ENCODE data around the gene GRID2. TPM values are rescaled to one million over a fixed set of nuclear protein-coding genes. Genes with fewer than 3 reads are reported as not detected.

GRID2 gene
- total and polyA plus RNA-seq, 7 experiments from 2014 or later: not detected

GRCh38 chr4:92872604-92873003 is 568.8 kb downstream of the GRID2 start:
- H3K9me3 ChIP-seq (ENCODE audit: control insufficient read depth in 2 of 3, low read length in 3 of 3): no peaks in the 10 kb centered on the region
- no peaks in the 10 kb centered on the region for H3K27me3 Mint-ChIP-seq
- H3K4me3 ChIP-seq (ENCODE audit: low read length): no peak overlapping the region
- H3K36me3 ChIP-seq (ENCODE audit: control insufficient read depth in 2 of 3, insufficient read depth in 3 of 3, low read length in 3 of 3): no peaks in the 10 kb centered on the region
- H3K9me3 Mint-ChIP-seq: peaks cover 0 to 21% (median 1%) of the 10 kb centered on the region in 11 donors
- ChIA-PET CTCF (no interaction called here), POLR2A (no interaction called here)
- ATAC-seq (no peak), DNase-seq (no peak)
- H3K4me1 ChIP-seq (ENCODE audit: control insufficient read depth in 2 of 2, insufficient read depth in 2 of 2, low read length in 2 of 2): no peaks in the 10 kb centered on the region
- H3K27ac ChIP-seq (ENCODE audit: low read depth, low read length): no peak overlapping the region
- no peak overlapping the region for H3K27ac Mint-ChIP-seq
- H3K36me3 Mint-ChIP-seq: no peaks in the 10 kb centered on the region
- H3K4me3 Mint-ChIP-seq: no peak overlapping the region
- H3K27me3 ChIP-seq (ENCODE audit: control insufficient read depth in 2 of 2, insufficient read depth in 2 of 2, low read length in 2 of 2): no peaks in the 10 kb centered on the region
- intact Hi-C loops (cut with micrococcal nuclease): no loop called here
- peaks cover 0 to 1% (median 0%) of the 10 kb centered on the region in 7 donors for H3K4me1 Mint-ChIP-seq

DNA sequence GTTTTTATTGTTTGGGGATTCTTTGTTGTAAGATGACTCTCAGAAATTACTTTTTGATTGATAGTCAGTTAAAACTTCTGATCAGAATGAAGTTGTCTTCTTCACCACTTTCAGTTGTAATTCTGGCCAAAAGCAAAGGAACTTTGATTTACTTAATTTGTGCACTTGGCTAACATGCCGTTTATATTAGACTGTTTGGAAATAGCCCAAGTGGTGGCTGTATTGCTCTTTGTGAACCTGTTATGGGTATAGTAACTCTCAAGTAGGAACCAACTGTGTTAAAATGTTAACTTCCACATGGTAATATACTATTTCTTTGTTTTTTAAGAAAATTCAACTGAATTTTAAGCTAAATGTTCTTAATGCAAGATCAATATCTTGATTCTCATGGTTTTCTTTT is 581.9 kb downstream of the GRID2 start:
- Mint-ChIP-seq H3K4me1 (no peaks in the 10 kb centered on the region), H3K36me3 (no peaks in the 10 kb centered on the region), H3K4me3 (no peak overlapping the region), H3K27ac (no peak overlapping the region), H3K27me3 (no peaks in the 10 kb centered on the region), H3K9me3 (peaks cover 0 to 11% (median 0%) of the 10 kb centered on the region in 11 donors)
- no peaks in the 10 kb centered on the region for H3K4me1 ChIP-seq (ENCODE audit: control insufficient read depth in 2 of 2, insufficient read depth in 2 of 2, low read length in 2 of 2)
- intact Hi-C loops (cut with micrococcal nuclease): no loop called here
- DNase-seq (no peak), ATAC-seq (no peak)
- no peaks in the 10 kb centered on the region for H3K36me3 ChIP-seq (ENCODE audit: control insufficient read depth in 2 of 3, insufficient read depth in 3 of 3, low read length in 3 of 3)
- no peak overlapping the region for H3K27ac ChIP-seq (ENCODE audit: low read depth, low read length)
- ChIA-PET POLR2A (no interaction called here), CTCF (no interaction called here)
- H3K4me3 ChIP-seq (ENCODE audit: low read length): no peak overlapping the region
- H3K27me3 ChIP-seq (ENCODE audit: control insufficient read depth in 2 of 2, insufficient read depth in 2 of 2, low read length in 2 of 2): no peaks in the 10 kb centered on the region
- H3K9me3 ChIP-seq (ENCODE audit: control insufficient read depth in 2 of 3, low read length in 3 of 3): no peaks in the 10 kb centered on the region

GRCh38 chr4:92952426-92952825 is 648.7 kb downstream of the GRID2 start:
- ATAC-seq (no peak), DNase-seq (no peak)
- POLR2A ChIA-PET: no interaction called here
- Mint-ChIP-seq H3K36me3 (no peaks in the 10 kb centered on the region), H3K4me1 (peaks cover 0 to 2% (median 0%) of the 10 kb centered on the region in 7 donors), H3K27me3 (no peaks in the 10 kb centered on the region), H3K9me3 (peaks cover 0 to 13% (median 5%) of the 10 kb centered on the region in 11 donors), H3K4me3 (no peak overlapping the region), H3K27ac (no peak overlapping the region)
- CTCF ChIA-PET: no interaction called here
- no peak overlapping the region for H3K4me3 ChIP-seq (ENCODE audit: low read length)
- H3K36me3 ChIP-seq (ENCODE audit: control insufficient read depth in 2 of 3, insufficient read depth in 3 of 3, low read length in 3 of 3): no peaks in the 10 kb centered on the region
- H3K27me3 ChIP-seq (ENCODE audit: control insufficient read depth in 2 of 2, insufficient read depth in 2 of 2, low read length in 2 of 2): no peaks in the 10 kb centered on the region
- intact Hi-C loops (cut with micrococcal nuclease): no loop called here
- no peak overlapping the region for H3K27ac ChIP-seq (ENCODE audit: low read depth, low read length)
- H3K9me3 ChIP-seq (ENCODE audit: control insufficient read depth in 2 of 3, low read length in 3 of 3): no peaks in the 10 kb centered on the region
- no peaks in the 10 kb centered on the region for H3K4me1 ChIP-seq (ENCODE audit: control insufficient read depth in 2 of 2, insufficient read depth in 2 of 2, low read length in 2 of 2)

DNA sequence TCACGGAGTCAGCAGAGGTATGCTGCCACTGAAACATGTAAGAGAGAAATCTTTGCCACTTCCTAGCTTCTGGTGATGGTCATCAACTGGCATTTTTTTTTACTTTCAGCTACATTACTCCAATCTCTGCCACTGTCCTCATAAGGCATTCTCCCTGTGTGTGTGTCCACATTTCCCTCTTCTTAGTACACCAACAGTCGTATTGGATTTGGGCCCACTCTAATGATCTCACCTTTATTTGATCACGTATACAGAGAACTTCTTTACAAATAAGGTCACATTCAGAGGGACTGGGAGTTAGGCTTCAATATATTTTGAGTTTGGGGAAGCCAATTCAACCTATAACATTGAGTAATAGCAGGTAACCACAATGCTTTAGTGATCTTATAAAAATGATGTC is 649.1 kb downstream of the GRID2 start:
- POLR2A ChIA-PET: no interaction called here
- Mint-ChIP-seq H3K27me3 (no peaks in the 10 kb centered on the region), H3K36me3 (no peaks in the 10 kb centered on the region)

GRCh38 chr4:92953462-92953861 is 649.7 kb downstream of the GRID2 start:
- no peaks in the 10 kb centered on the region for H3K36me3 Mint-ChIP-seq
- H3K36me3 ChIP-seq (ENCODE audit: control insufficient read depth in 2 of 3, insufficient read depth in 3 of 3, low read length in 3 of 3): no peaks in the 10 kb centered on the region
- ChIA-PET POLR2A (no interaction called here), CTCF (no interaction called here)
- DNase-seq (no peak), ATAC-seq (no peak)
- H3K27ac ChIP-seq (ENCODE audit: low read depth, low read length): no peak overlapping the region
- H3K27me3 ChIP-seq (ENCODE audit: control insufficient read depth in 2 of 2, insufficient read depth in 2 of 2, low read length in 2 of 2): no peaks in the 10 kb centered on the region
- H3K4me3 ChIP-seq (ENCODE audit: low read length): no peak overlapping the region
- no peak overlapping the region for H3K4me3 Mint-ChIP-seq
- H3K27ac Mint-ChIP-seq: no peak overlapping the region
- H3K9me3 Mint-ChIP-seq: peaks cover 0 to 19% (median 8%) of the 10 kb centered on the region in 11 donors
- peaks cover 0 to 2% (median 0%) of the 10 kb centered on the region in 7 donors for H3K4me1 Mint-ChIP-seq
- no peaks in the 10 kb centered on the region for H3K4me1 ChIP-seq (ENCODE audit: control insufficient read depth in 2 of 2, insufficient read depth in 2 of 2, low read length in 2 of 2)
- no peaks in the 10 kb centered on the region for H3K9me3 ChIP-seq (ENCODE audit: control insufficient read depth in 2 of 3, low read length in 3 of 3)
- no peaks in the 10 kb centered on the region for H3K27me3 Mint-ChIP-seq
- intact Hi-C loops (cut with micrococcal nuclease): no loop called here

More for the DNA sequence above, 649.1 kb downstream of the GRID2 start:
- DNase-seq (no peak), ATAC-seq (no peak)
- Mint-ChIP-seq H3K27ac (no peak overlapping the region), H3K4me1 (peaks cover 0 to 2% (median 0%) of the 10 kb centered on the region in 7 donors), H3K4me3 (no peak overlapping the region), H3K9me3 (peaks cover 0 to 14% (median 7%) of the 10 kb centered on the region in 11 donors)
- no peaks in the 10 kb centered on the region for H3K36me3 ChIP-seq (ENCODE audit: control insufficient read depth in 2 of 3, insufficient read depth in 3 of 3, low read length in 3 of 3)
- no peak overlapping the region for H3K4me3 ChIP-seq (ENCODE audit: low read length)
- CTCF ChIA-PET: no interaction called here
- intact Hi-C loops (cut with micrococcal nuclease): no loop called here
- H3K27ac ChIP-seq (ENCODE audit: low read depth, low read length): no peak overlapping the region
- H3K4me1 ChIP-seq (ENCODE audit: control insufficient read depth in 2 of 2, insufficient read depth in 2 of 2, low read length in 2 of 2): no peaks in the 10 kb centered on the region
- no peaks in the 10 kb centered on the region for H3K27me3 ChIP-seq (ENCODE audit: control insufficient read depth in 2 of 2, insufficient read depth in 2 of 2, low read length in 2 of 2)
- H3K9me3 ChIP-seq (ENCODE audit: control insufficient read depth in 2 of 3, low read length in 3 of 3): no peaks in the 10 kb centered on the region

DNA sequence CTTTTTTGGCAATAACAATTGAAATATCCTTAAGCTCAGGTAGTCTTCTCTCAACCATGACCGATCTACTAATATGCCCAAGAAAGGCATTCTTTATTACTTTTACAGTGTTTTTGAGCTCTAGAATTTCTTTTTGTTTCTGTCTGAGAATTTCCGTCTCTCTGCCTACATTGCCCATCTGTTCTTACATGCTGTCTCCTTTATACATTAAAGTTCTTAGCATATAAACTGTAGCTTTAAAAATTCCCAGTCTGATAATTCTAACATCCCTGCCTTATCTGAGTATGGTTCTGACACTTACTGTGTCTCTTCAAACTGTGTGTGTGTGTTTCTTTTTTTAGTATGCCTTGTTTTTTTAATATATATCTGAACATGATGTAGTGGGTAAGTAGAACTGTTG is 658.1 kb downstream of the GRID2 start:
- intact Hi-C loops (cut with micrococcal nuclease): no loop called here
- no peak overlapping the region for H3K27ac Mint-ChIP-seq
- no peaks in the 10 kb centered on the region for H3K27me3 Mint-ChIP-seq

GRCh38 chr4:92962831-92963230 is 659.1 kb downstream of the GRID2 start:
- no peak for ATAC-seq
- Histone ChIP-seq H3K4me1 (ENCODE audit: control insufficient read depth in 2 of 2, insufficient read depth in 2 of 2, low read length in 2 of 2) (no peaks in the 10 kb centered on the region), H3K27ac (ENCODE audit: low read depth, low read length) (no peak overlapping the region), H3K27me3 (ENCODE audit: control insufficient read depth in 2 of 2, insufficient read depth in 2 of 2, low read length in 2 of 2) (no peaks in the 10 kb centered on the region), H3K4me3 (ENCODE audit: low read length) (no peak overlapping the region), H3K36me3 (ENCODE audit: control insufficient read depth in 2 of 3, insufficient read depth in 3 of 3, low read length in 3 of 3) (no peaks in the 10 kb centered on the region), H3K9me3 (ENCODE audit: control insufficient read depth in 2 of 3, low read length in 3 of 3) (no peaks in the 10 kb centered on the region)
- H3K4me3 Mint-ChIP-seq: no peak overlapping the region
- ChIA-PET POLR2A (no interaction called here), CTCF (no interaction called here)
- no peak overlapping the region for H3K27ac Mint-ChIP-seq
- DNase-seq: no peak
- no peaks in the 10 kb centered on the region for H3K27me3 Mint-ChIP-seq
- H3K36me3 Mint-ChIP-seq: no peaks in the 10 kb centered on the region
- H3K4me1 Mint-ChIP-seq: no peaks in the 10 kb centered on the region
- intact Hi-C loops (cut with micrococcal nuclease): no loop called here
- peaks cover 0 to 38% (median 10%) of the 10 kb centered on the region in 11 donors for H3K9me3 Mint-ChIP-seq

More for the DNA sequence above, 658.1 kb downstream of the GRID2 start:
- Histone ChIP-seq H3K4me1 (ENCODE audit: control insufficient read depth in 2 of 2, insufficient read depth in 2 of 2, low read length in 2 of 2) (no peaks in the 10 kb centered on the region), H3K27ac (ENCODE audit: low read depth, low read length) (no peak overlapping the region), H3K27me3 (ENCODE audit: control insufficient read depth in 2 of 2, insufficient read depth in 2 of 2, low read length in 2 of 2) (no peaks in the 10 kb centered on the region), H3K9me3 (ENCODE audit: control insufficient read depth in 2 of 3, low read length in 3 of 3) (no peaks in the 10 kb centered on the region), H3K4me3 (ENCODE audit: low read length) (no peak overlapping the region), H3K36me3 (ENCODE audit: control insufficient read depth in 2 of 3, insufficient read depth in 3 of 3, low read length in 3 of 3) (no peaks in the 10 kb centered on the region)
- H3K9me3 Mint-ChIP-seq: peaks cover 5 to 44% (median 11%) of the 10 kb centered on the region in 11 donors
- POLR2A ChIA-PET: no interaction called here
- no peak for ATAC-seq
- CTCF ChIA-PET: no interaction called here
- H3K36me3 Mint-ChIP-seq: no peaks in the 10 kb centered on the region
- DNase-seq: no peak
- H3K4me1 Mint-ChIP-seq: no peaks in the 10 kb centered on the region
- H3K4me3 Mint-ChIP-seq: no peak overlapping the region
